ENCODE results near the gene IREB2. TPM values are rescaled to one million over a fixed set of nuclear protein-coding genes. Genes with fewer than 3 reads are reported as not detected.

The IREB2 gene, protein sequence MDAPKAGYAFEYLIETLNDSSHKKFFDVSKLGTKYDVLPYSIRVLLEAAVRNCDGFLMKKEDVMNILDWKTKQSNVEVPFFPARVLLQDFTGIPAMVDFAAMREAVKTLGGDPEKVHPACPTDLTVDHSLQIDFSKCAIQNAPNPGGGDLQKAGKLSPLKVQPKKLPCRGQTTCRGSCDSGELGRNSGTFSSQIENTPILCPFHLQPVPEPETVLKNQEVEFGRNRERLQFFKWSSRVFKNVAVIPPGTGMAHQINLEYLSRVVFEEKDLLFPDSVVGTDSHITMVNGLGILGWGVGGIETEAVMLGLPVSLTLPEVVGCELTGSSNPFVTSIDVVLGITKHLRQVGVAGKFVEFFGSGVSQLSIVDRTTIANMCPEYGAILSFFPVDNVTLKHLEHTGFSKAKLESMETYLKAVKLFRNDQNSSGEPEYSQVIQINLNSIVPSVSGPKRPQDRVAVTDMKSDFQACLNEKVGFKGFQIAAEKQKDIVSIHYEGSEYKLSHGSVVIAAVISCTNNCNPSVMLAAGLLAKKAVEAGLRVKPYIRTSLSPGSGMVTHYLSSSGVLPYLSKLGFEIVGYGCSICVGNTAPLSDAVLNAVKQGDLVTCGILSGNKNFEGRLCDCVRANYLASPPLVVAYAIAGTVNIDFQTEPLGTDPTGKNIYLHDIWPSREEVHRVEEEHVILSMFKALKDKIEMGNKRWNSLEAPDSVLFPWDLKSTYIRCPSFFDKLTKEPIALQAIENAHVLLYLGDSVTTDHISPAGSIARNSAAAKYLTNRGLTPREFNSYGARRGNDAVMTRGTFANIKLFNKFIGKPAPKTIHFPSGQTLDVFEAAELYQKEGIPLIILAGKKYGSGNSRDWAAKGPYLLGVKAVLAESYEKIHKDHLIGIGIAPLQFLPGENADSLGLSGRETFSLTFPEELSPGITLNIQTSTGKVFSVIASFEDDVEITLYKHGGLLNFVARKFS
- 55.9 and 62.3 TPM in 2 replicates for total RNA-seq
- long read RNA-seq, full-length matches to known transcripts, result 3 of 37 reads
- long read RNA-seq, partial matches to known transcripts, result 21 of 37 reads
- long read RNA-seq, other reads (novel, unspliced or antisense), result 13 of 37 reads

DNA sequence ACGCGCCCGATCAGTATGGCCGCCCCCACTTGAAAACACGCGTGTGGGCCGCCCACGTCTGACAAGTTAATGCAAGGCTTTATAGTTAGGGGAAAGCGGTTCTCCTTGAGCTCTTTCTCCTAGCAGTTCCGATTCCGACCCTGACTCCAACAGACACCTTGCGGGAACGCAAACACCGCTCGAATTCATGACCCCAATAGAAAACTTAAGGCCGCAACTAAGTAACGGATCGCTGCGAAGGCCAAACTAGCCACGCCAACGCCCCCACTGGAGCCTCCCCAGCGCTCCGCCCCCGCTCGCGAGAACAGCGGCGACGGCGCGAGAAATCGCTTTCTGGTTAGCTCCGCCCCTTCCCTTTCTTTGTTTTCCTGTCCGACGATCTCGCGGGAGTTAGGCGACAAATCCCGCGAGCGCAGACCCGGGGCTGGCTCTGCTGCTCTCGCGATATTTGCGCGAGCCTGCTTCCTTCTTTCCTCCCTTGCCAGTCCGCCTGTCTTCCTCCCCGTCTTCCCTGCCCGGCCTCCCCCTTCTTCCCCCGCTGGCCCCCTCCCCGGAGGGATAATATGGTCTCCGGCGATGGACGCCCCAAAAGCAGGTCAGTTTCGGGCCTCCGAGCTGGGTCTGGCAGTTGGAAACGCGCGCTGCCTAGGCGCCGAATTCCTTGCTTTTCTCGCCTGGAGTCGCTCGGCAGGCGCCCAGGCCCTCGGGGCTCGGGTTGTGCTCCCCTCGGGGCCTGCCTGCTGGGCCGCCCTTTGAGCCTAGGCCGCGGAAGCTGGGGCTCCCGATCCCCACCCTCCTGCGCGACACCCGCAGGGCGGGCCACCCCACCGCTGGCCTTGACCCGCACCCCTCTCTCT is at the start of gene IREB2:
IREB2 (plus strand) TSS at position 455 of the 857 bp plus-strand sequence; CDS start at position 577, 122 bp downstream.
- DNase-seq (ENCODE audit: extremely low spot score, unreplicated experiment), result peak; percentile 99
- peaks cover 12% of the 10 kb centered on the region for H3K36me3 Mint-ChIP-seq (ENCODE audit: unreplicated experiment)
- H3K4me3 Mint-ChIP-seq (ENCODE audit: unreplicated experiment), result peak within 1 kb of the TSS; percentile 88
- peak within 1 kb of the TSS; percentile 91 for H3K27ac Mint-ChIP-seq (ENCODE audit: unreplicated experiment)
- TF ChIP-seq CTCF (IDR thresholded peaks at IDR 0.05), result no peak
- peaks cover 10% of the 10 kb centered on the region for H3K27me3 Mint-ChIP-seq (ENCODE audit: unreplicated experiment)
- H3K4me1 Mint-ChIP-seq (ENCODE audit: unreplicated experiment), result peaks cover 30% of the 10 kb centered on the region
- no peaks in the 10 kb centered on the region for H3K9me3 Mint-ChIP-seq (ENCODE audit: unreplicated experiment)

DNA sequence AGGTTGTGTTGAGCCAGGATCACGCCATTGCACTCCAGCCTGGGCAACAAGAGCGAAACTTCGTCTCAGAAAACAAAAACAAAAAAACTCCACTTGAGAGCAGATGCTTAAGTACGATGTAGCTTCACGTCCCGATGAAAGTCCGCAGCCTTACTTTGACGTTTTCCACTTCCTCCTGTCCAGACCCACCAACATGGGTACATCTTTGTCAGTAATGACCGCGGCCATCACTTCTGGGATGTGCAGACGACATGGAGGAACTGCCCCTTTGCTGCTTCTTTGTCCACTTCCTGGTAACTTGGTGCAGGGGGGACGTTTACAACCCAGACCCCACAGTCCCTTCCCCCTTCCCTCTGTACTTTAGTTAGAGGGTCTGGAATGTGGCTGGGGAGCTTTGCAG is 49.2 kb upstream of the IREB2 start:
- Mint-ChIP-seq H3K27ac (ENCODE audit: unreplicated experiment) (no peak overlapping the region), H3K36me3 (ENCODE audit: unreplicated experiment) (no peaks in the 10 kb centered on the region), H3K9me3 (ENCODE audit: unreplicated experiment) (no peaks in the 10 kb centered on the region), H3K4me1 (ENCODE audit: unreplicated experiment) (peaks cover 23% of the 10 kb centered on the region), H3K27me3 (ENCODE audit: unreplicated experiment) (peaks cover 32% of the 10 kb centered on the region), H3K4me3 (ENCODE audit: unreplicated experiment) (no peak overlapping the region)
- no peak for TF ChIP-seq CTCF (IDR thresholded peaks at IDR 0.05)
- no peak for DNase-seq (ENCODE audit: extremely low spot score, unreplicated experiment)

- TF ChIP-seq CTCF (IDR thresholded peaks at IDR 0.05), result no peak
- DNase-seq (ENCODE audit: extremely low spot score, unreplicated experiment), result no peak
- H3K4me3 Mint-ChIP-seq (ENCODE audit: unreplicated experiment), result no peak overlapping the region
- no peak overlapping the region for H3K27ac Mint-ChIP-seq (ENCODE audit: unreplicated experiment)
- H3K4me1 Mint-ChIP-seq (ENCODE audit: unreplicated experiment), result peaks cover 26% of the 10 kb centered on the region
- no peaks in the 10 kb centered on the region for H3K36me3 Mint-ChIP-seq (ENCODE audit: unreplicated experiment)
- H3K9me3 Mint-ChIP-seq (ENCODE audit: unreplicated experiment), result no peaks in the 10 kb centered on the region
- H3K27me3 Mint-ChIP-seq (ENCODE audit: unreplicated experiment), result peaks cover 29% of the 10 kb centered on the region
These were observed 48.7 kb upstream of the IREB2 start for GRCh38 chr15:78389322-78389721.

DNA sequence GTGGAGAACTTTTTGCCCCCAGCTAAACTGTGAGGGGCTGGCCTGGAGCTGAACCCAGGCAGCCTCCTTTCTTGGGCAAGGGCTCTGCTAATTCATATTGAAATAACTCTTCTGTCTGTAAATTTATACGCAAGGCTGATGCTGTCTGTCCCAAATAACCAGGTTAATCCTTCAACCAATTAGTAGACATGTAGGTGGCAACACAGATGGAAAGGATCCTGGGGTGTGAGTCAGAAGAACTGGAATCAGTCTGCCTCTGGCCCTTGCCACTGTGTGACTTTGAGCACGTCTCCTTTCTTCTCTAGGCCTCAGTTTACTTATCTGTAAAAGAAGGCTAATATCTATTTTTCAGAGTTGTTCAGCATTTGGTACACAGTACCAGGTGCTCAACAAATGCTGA is 48.3 kb upstream of the IREB2 start:
- peaks cover 27% of the 10 kb centered on the region for H3K4me1 Mint-ChIP-seq (ENCODE audit: unreplicated experiment)
- no peaks in the 10 kb centered on the region for H3K36me3 Mint-ChIP-seq (ENCODE audit: unreplicated experiment)
- no peak for TF ChIP-seq CTCF (IDR thresholded peaks at IDR 0.05)
- H3K27me3 Mint-ChIP-seq (ENCODE audit: unreplicated experiment), result peaks cover 31% of the 10 kb centered on the region
- no peaks in the 10 kb centered on the region for H3K9me3 Mint-ChIP-seq (ENCODE audit: unreplicated experiment)
- H3K4me3 Mint-ChIP-seq (ENCODE audit: unreplicated experiment), result no peak overlapping the region
- H3K27ac Mint-ChIP-seq (ENCODE audit: unreplicated experiment), result no peak overlapping the region
- DNase-seq (ENCODE audit: extremely low spot score, unreplicated experiment), result no peak

Measured in osteocyte (in vitro differentiated cells).